CD4-positive, alpha-beta T cell treated with Interleukin-4 for 1 hour (primary cell): Measurements from ENCODE around the gene ZNF783.
"Not testable (repeated sequence)": the region's sequence is repeated elsewhere in the genome, so short reads cannot be mapped to it uniquely, and the experiment has no call there.

ENCODE experiments used
- DNase-seq, 2 donors: peaks; one replicate each; pipeline ENCODE4 v3.0.0-alpha.2; 2020 to 2022

Gene ZNF783

DNA sequence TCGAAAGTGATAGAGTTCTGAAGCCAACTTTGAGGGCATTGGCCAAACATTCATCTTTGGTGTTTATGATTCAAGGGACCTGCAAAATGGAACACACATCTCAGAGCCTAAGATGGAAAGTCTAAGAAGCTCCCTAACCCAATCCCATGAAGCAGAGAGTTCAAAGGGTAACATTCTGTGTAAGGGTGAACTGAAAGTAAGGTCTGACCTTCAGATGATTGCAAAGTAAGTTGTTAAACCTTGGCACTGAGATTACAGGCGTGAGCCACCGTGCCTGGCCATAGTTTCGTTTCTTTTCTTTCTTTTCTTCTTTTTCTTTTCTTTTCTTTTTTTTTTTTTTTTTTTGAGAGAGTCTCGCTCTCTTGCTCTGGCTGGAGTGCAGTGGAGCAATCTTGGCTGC is 20.3 kb upstream of the ZNF783 start:
- no peak for DNase-seq

DNA sequence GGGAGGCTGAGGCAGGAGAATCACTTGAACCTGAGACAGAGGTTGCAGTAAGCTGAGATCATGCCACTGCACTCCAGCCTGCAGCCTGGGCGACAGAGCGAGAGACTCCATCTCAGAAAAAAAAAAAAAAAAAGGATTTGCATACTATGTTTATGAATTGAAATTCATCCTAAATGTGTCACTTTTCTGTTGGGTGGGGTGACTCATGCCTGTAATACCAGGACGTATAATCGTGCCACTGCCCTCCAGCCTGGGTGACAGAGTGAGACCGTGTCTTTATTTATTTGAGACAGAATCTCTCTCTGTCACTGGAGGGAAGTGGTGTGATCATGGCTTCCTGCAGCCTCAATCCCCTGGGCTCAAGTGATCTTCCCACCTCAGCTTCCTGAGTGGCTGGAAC is 16.8 kb upstream of the ZNF783 start:
- no peak for DNase-seq

DNA sequence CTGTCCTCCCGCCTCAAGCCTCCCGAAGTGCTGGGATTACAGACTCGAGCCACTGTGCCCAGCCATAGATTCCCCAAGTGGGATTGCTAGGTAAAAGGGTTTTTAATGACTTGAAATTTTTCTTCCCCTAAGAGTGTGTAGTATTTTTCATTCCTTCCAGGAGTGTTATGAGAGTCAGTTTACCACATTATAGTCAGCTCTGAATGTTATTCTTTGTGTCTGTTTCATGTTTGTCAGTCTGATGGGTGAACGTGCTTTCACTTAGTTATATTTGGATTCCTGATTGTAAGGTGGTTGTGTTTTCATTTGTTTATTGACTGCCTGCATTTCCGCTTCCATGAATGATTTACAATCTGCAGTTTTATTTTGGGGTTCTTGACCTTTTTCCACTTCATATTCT is 16.3 kb upstream of the ZNF783 start:
- no peak for DNase-seq

DNA sequence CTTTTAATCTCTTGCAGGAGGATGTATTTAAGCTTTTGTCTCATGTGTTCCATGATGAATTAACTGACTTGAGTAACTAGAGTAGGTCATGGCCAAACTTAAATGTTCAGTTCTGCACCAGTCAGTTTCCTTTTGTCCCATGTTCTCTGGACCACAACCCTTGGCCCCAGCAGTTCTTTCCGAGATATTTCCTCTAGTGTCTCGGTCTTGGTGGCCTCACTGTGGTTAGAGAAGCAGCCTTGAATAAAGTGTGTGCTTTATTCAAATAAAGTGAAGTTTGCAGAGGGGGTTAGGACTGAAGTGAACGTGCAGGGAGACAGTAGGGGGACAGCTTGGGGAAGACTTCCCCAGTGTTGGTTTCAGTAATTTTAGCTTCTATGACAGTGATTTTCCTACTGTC is 13.2 kb upstream of the ZNF783 start:
- no peak for DNase-seq

DNA sequence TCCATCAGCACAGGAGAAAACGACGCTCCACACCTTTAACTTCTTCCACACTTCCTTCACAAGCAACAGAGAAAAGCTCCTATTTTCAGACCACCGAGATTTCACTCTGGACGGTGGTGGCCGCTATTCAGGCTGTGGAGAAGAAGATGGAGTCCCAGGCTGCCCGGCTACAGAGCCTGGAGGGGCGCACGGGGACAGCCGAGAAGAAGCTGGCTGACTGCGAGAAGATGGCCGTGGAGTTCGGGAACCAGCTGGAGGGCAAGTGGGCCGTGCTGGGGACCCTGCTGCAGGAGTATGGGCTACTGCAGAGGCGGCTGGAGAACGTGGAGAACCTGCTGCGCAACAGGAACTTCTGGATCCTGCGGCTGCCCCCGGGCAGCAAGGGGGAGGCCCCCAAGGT is 11.8 kb upstream of the ZNF783 start:
- not testable (repeated sequence) for DNase-seq

DNA sequence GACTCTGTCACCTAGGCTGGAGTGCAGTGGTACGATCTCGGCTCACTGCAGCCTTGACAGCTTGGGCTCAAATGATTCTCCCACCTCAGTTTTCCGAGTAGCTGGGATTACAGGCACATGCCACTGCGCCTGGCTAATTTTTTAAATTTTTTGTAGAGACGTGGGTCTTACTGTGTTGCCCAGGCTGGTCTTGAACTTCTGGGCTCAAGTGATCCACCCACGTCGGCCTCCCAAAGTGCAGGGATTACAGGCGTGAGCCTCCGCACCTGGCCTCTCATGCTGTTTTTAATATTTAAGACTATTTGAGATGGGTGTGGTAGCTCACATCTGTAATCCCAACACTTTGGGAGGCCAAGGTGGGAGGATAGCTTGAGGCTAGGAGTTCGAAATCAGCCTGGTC is 10.5 kb upstream of the ZNF783 start:
- not testable (repeated sequence) for DNase-seq

DNA sequence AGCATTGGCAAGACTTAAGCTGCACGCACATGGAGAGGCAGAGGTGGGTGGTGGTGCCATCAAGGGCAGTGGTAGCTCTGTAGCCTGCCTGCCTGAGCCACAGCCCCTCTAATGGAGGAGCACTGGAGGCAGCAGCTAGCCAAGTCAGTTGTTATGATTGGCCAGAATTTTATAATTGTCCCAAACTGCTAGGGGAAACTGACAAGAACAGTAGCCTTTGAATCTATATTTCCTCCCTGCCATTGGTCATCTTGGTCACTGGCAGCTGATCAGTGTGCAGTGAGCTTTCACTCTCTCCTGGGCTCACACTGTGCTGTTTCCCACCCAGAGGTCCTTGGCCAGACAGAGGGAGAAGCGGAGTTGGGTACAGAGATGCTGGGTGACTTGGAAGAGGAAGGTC is 9.6 kb upstream of the ZNF783 start:
- no peak for DNase-seq

DNA sequence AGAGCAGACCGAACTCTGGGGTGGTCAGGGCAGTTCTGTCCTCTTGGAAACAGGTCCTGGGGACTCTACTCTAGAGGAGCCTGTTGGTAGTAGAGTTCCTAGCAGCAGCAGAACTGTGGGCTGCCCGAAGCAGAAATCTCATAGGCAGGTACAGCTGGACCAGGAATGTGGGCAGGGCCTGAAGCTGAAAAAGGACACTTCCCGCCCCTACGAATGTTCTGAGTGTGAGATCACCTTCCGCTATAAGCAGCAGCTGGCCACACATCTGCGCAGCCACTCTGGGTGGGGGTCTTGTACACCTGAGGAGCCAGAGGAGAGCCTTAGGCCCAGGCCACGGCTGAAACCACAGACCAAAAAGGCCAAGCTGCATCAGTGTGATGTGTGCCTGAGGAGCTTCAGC is 8.3 kb upstream of the ZNF783 start:
- DNase-seq, result no peak

DNA sequence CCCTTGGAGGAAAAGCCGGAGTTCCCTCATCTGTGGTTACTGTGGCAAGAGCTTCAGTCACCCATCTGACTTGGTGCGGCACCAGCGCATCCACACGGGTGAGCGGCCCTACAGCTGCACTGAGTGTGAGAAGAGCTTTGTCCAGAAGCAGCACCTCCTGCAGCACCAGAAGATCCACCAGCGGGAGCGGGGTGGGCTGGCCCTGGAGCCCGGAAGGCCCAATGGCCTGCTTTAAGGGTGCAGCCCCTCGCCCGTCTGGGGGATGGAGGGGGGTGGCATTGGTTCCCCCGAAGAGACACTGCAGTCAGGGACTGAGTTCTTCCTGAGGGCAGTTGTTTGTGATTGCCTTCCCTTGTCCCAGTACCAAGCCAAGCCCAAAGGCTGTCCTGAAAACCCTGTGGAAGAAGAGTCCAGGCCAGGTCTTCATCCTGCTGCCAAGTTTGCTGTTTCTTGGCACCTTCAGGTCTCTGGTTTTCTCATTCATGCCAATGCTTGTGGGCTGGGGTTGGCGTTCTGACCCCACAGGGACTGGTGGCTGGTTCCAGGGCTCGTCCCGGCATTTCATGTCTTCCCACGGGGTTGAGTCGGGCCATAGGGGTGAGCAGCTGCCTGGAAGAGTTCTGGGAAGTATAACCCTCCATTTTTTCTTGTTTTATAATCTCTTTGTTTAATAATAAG is 7.7 kb upstream of the ZNF783 start:
- DNase-seq, result no peak

DNA sequence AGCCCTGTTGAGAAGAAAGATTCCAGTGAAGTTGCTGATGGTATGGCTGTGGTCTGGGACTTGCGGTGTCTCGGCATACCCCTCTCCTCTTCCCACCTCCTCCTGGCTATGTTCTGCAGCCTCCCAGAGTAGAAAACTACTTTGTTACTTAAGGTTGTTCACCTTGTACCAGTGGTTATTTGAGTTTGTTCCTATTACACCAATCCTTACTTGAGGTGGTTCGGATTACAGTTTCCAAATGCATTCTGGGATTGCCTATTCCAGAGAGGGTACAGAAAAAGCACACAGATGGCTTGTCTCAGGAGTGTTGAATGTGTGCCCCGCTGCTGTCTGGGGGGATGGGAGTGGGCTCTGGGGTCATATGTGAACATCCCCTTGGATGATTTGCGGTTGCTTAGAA is 6.8 kb upstream of the ZNF783 start:
- DNase-seq, result no peak

DNA sequence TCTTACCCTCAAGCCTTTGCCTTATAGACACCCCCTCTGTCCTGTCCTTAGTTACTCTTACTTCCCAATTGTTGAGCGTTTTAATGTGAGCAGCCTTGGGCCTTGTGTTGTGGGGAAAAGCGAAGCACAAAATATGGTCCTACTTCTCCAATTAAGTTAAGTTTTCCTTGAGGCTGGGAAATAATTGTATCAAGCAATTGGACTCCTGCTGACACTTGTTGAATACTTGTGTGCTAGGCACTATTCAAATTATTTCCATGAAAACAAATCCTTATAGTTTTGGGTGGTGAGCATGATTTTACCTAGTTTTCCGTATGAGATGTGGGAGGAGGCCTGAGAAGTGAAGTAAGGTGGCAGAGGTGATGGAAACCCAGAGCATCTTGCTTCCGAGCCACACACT is 5.4 kb upstream of the ZNF783 start:
- DNase-seq, result no peak

DNA sequence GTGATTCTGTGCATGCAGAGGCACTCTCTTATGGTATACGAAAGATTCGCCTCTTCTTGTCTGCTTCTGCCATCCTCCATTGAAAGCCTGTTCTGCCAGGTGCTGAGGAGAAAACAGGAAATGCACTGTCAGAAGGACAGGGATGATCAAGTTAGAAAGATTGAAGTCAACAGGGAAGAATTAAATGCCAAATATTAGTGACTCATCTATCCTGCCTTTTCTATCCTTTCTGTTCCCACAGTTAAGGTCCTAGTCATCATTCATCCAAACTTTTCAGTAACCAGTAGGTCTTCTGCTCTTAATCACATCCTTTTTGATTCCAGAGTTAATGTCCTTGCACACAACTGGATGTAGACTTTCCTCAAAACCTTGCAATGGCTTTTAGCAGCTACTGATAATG is 4.8 kb upstream of the ZNF783 start:
- no peak for DNase-seq

DNA sequence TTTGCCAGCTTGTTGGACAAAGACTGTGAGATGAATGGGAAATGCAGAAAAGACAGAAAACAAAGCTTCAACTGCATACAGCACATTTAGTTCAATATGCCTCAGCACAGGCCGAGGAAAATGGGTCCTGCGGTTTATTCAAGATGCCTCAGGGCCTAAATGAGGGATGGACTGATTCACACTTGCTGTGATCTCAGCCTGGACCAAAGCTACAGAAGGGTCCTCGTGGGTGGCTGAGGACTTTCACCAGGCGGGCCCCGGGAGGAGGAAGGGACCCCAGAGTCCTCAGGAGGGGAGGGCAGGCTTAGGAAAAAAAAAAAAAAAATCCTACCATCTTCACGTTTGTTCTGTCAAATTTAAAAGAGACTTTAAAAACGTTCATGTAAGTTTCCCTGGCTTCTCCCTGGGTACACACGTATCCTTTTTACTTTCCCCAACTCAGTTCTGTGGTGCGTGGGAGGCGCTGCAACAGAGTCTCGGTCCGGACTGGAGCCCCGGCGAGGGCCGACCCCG is 624 bp upstream of the ZNF783 start:
- DNase-seq, result no peak

DNA sequence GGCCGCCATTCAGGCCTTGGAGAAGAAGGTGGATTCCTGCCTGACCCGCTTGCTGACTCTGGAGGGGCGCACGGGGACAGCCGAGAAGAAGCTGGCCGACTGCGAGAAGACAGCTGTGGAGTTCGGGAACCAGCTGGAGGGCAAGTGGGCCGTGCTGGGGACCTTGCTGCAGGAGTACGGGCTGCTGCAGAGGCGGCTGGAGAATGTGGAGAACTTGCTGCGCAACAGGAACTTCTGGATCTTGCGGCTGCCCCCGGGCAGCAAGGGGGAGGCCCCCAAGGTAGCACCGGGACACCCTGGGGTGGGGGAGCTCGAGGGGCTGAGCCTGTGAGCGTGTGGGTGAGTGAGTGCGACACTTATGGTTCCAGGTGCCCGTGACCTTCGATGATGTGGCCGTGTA is 4.5 kb downstream of the ZNF783 start:
- no peak for DNase-seq

DNA sequence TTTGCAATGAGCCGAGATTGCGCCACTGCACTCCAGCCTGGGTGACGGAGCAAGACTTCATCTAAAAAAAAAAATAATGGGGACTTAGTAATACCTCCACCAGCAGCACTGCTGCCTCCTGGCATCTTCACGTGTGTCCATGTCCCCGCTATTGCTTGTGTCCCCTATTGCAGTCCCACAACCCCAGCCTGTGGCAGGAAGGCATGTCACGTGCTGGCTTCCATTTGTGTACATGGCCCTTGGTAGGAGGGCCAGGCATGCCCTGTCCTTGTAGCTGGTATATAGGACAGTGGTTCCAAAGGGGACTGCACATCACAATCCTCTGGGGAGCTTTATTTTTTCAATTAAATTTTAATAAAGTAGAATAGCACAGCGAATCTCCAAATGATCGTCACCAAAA is 5.7 kb downstream of the ZNF783 start:
- no peak for DNase-seq

DNA sequence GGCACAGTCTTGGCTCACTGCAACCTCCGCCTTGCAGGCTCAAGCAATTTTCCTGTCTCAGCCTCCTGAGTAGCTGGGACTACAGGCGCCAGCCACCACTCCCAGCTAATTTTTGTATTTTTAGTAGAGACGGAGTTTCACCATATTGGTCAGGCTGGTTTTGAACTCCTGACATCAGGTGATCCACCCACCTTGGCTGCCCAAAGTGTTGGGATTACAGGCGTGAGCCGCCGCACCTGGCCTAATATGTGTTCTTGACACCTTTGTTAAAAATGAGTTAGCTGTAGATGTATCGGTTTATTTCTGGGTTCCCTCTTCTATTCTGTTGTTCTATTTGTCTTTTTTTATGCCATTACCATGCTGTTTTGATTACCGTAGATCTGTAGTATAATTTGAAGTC is 12.4 kb downstream of the ZNF783 start:
- DNase-seq, result not testable (repeated sequence)

DNA sequence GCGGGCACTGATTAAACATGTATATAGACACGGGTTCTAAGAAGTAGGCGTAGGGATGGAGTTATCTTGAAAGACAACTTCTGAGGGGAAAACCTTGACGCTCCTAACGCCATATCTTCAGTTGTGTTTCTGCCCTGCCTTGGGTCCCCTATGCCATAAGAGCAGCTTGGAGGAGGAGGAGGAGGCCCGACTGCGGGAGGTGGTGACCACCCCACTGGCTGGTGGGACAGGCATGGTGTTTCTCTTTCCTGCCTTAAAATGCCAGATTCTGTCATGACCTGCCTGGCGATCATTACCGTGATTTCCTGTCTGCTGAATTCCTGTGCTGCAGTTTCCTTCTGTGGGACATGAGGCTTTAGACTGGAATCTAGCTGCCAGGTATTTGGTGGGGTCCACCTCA is 15.9 kb downstream of the ZNF783 start:
- no peak for DNase-seq

DNA sequence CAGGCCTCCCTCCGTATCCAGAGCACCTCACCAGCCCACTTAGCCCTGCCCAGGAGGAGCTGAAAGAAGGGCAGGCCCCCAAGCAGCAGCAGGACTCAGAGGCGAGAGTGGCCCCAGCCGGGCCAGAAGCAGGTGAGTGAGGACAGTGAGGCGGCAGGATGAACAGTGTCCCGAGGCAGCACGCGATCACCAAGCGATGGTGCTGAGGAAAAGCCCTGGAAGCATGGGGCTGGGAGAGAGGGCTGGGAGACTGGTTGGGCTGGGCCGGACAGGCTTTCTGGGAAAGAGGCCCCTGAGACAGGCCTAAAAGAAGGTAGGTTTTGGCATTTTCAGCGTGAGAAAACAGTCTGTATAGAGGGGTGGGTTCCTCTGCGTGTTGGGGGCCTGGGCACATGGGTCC is 16.4 kb downstream of the ZNF783 start:
- no peak for DNase-seq

DNA sequence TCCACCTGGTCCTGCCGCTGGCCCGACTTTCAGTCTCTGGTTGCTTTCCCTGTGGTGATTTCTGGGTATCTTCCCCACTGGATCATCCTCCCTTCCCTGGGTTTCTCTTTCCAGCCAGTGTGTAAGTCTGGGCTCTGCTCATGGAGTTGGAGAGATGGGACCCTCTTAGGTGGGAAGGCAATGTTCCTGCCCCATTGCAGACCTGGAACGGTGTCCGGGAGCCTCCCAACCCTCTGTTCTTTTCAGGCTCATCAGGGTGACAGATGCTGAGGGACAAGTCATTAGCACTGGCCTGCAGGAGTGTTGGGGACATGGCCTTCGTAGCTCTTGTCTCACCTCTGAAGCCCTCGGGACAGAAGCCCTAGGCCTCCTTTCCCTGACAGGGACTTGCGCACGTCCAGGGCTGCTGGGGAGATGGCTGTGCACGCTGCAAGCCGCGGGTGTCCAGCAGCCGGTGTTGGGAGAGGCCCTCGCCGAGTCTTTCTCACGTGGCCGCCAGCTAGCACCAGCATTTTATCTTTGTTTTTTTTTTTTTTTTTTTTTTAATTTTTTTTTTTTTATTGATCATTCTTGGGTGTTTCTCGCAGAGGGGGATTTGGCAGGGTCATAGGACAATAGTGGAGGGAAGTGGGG is 17.2 kb downstream of the ZNF783 start:
- no peak for DNase-seq

DNA sequence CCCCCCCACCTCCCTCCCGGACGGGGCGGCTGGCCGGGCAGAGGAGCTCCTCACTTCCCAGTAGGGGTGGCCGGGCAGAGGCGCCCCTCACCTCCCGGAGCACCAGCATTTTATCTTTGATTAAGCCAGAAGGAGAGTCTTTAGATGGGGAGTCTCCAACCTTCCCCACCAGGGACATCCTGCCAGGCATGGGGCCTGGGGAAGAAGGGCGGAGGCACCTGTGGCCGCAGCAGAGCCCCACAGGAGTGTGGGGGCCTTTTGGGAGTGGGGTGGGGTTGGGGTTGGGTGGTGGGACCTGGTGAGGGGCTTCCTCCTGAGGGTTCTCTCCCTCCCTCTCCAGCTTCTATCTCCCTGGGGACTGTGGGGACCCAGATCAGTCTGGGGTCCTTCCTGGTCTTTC is 18.2 kb downstream of the ZNF783 start:
- DNase-seq, result no peak

DNA sequence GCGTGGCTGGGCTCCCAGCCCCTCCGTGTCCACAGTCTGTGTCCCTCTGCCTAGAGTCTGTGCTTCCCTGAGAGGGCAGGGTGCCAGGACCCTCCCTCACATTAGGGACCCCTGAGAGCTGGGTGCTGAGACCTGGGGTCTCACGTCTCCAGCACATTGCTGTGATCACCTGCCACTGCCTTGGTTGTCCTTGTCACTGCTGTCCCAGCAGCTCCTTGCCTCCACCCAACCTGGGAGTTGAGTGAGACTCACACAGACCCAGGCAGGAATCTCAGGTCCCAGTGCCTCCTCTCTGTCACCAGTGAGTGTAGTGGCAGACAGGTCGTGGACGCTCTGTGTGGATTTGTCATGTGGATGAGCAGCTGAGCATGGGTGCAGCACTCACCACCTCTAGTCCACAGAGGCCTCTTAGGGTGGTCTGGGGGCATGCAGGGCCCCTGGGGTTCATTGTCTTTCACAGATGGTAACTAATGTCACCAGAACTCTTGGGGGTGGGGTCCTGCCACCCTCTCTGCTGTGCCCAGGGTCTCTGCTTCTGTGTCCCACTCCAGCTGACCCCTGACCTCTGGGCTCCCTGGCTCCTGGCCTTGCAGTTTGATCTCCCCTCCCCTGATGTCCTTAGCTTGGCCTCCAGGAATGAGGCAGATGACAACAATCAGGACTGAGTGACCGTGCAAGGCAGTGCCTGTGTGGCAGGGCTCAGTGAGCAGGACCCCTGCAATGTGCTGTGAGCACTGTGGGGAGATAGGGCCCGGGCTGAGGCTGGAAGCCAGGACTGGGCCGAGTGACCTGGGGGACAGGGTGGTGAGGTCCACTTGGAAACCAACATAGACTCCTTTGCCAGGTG is 18.9 kb downstream of the ZNF783 start:
- DNase-seq, result no peak

DNA sequence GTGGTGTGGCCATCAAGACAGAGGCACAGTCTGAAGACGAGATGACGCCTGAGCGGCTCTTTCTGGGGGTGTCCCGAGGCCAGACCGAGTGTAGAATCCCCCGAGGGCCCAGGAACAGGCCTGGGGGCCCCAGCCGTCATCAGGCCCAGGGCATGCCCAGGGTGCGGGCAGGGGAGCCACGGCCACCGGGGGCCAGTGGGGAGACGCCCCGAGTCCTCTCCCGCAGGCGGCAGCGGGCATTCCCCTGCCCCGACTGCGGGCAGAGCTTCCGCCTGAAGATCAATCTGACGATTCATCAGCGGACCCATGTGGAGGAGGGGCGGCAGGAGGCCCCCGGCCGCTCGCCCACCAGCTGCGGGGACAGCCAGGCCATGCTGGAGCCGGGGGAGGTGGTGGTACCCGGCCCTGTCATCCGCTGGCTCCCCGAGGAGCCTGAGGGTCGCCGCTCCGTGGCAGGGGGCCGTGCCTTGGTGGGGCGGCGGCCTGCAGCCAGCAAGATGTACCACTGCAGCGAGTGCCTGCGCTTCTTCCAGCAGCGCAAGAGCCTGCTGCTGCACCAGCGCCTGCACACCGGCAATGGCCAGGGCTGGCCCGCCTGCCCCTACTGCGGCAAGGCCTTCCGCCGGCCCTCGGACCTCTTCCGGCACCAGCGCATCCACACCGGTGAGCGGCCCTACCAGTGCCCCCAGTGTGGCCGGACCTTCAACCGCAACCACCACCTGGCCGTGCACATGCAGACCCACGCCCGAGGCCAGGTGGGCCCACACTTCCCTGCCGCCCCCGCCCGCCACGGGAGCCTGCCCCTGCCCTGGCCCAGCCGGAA is 19.7 kb downstream of the ZNF783 start:
- no peak for DNase-seq

DNA sequence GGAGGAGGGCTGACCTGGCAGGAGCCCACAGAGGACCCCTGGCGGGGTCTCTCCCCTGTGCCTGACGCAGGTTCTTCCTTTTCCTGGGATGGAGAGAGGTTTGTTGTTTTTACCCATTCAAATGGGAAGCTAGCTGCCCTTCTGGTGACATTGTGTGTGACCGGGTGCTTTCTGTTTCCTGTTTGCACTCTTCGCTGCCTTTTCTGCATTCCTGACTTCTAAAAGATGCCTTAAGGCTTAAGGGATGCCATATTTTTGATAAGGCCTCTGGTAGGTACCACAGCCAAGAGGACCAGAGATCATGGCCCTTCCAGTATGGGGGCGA is 20.3 kb downstream of the ZNF783 start:
- no peak for DNase-seq
